K562 (cell line): ENCODE data around the gene PLXNB2. TPM values are rescaled to one million over a fixed set of nuclear protein-coding genes. Genes with fewer than 3 reads are reported as not detected.

ENCODE experiments used
- C11orf30 ChIP-seq: fragments of 450-650 bp; IDR thresholded peaks from 2 replicates; pipeline ENCODE4 v1.6.1; 2016; ENCODE audit warnings: low read depth, mild to moderate bottlenecking
- DACH1 ChIP-seq: fragments of 450-650 bp; IDR thresholded peaks from 2 replicates; pipeline ENCODE4 v1.6.1; 2018; ENCODE audit not compliant: partially characterized antibody
- ETV6 ChIP-seq, 3 experiments: fragments of 150-350 bp in 1 of 3; sonication (generic) in 1 of 3; formaldehyde crosslinking in 1 of 3; IDR thresholded peaks; 2 replicates each; pipeline versions ENCODE4 v1.6.1 to v1.8.0; 2014 to 2022; ENCODE audit warnings: borderline replicate concordance in 2 of 3, low read depth in 2 of 3, antibody characterized with exemption in 1 of 3, low read length in 1 of 3, mild to moderate bottlenecking in 1 of 3, missing genetic modification reagents in 1 of 3
- EZH2 ChIP-seq: IDR thresholded peaks from 2 replicates; pipeline ENCODE4 v1.6.1; 2012; ENCODE audit warnings: low read depth, mild to moderate bottlenecking, inconsistent platforms, low read length, borderline replicate concordance
- FOSL1 ChIP-seq: fragments of 200-800 bp; sonication (Bioruptor generic); conservative IDR thresholded peaks from 2 replicates; pipeline ENCODE4 v1.6.1; 2016; ENCODE audit warnings: missing genetic modification characterization, missing compliant biosample characterization
- L3MBTL2 ChIP-seq: fragments of 450-650 bp; IDR thresholded peaks from 2 replicates; pipeline ENCODE4 v1.6.1; 2016; ENCODE audit warnings: mild to moderate bottlenecking, moderate library complexity
- NFRKB ChIP-seq: fragments of 450-650 bp; IDR thresholded peaks from 2 replicates; pipeline ENCODE4 v1.6.1; 2016; ENCODE audit warnings: low read depth
- POLR2A ChIP-seq: fragments of 450-650 bp; conservative IDR thresholded peaks from 2 replicates; pipeline ENCODE4 v1.6.1; 2016
- POLR3G ChIP-seq: IDR thresholded peaks from 2 replicates; pipeline ENCODE4 v1.6.1; 2011; ENCODE audit not compliant: insufficient read length, insufficient replicate concordance; ENCODE audit errors: extremely low read depth
- RAD21 ChIP-seq, 2 experiments: fragments of 250-450 bp in 1 of 2; fragments of 450-650 bp in 1 of 2; sonication (Bioruptor Pico) in 1 of 2; formaldehyde crosslinking in 1 of 2; IDR thresholded peaks in 1 of 2; conservative IDR thresholded peaks in 1 of 2; 2 replicates each; pipeline versions ENCODE4 v1.4.0 to v1.8.0; 2020 to 2022; ENCODE audit warnings: mild to moderate bottlenecking in 2 of 2, moderate library complexity in 1 of 2
- SRSF7 ChIP-seq: fragments of 200-400 bp; formaldehyde crosslinking; optimal IDR thresholded peaks from 2 replicates; pipeline ENCODE3; 2017; ENCODE audit warnings: mild to moderate bottlenecking, low read depth, low read length
- ZNF23 ChIP-seq: fragments of 250-450 bp; sonication (Bioruptor Pico); IDR thresholded peaks from 2 replicates; pipeline ENCODE4 v1.4.0; 2020; ENCODE audit warnings: mild to moderate bottlenecking
- ZNF436 ChIP-seq: fragments of 250-450, 450-650 bp; sonication (Bioruptor Pico); formaldehyde crosslinking; IDR thresholded peaks from 2 replicates; pipeline ENCODE4 v1.7.0; 2020; ENCODE audit warnings: mild to moderate bottlenecking
- polyA plus RNA-seq, 8 experiments: library from polyadenylated mRNA; depleted of rRNA in 4 of 8; stranded (reverse) in 5 of 8; unstranded in 3 of 8; fragments of >200 nt; fragmentation: Nextera tagmentation in 2 of 8; fragmentation: Illumina TruSeq in 1 of 8; extraction: Ambion mirVana in 2 of 8; extraction: Trizol in 1 of 8; gene quantifications; 2 replicates each; pipeline versions ENCODE4 v1.2.1 to v1.2.3, GENCODE V29; 2011 to 2014; ENCODE audit warnings: inconsistent platforms in 1 of 8, missing spikeins in 1 of 8
- total RNA-seq, 7 experiments: library from RNA; depleted of rRNA in 6 of 7; stranded (reverse); fragments of >200 nt in 6 of 7; fragmentation: Illumina TruSeq in 2 of 7; extraction: Trizol in 2 of 7; gene quantifications; 2 replicates each; pipeline versions ENCODE4 v1.2.1 to v1.2.3, GENCODE V29; 2011 to 2021; ENCODE audit warnings: low replicate concordance in 1 of 7
- TF ChIP-seq, protein P1 (sequence below), 2 experiments: fragments of 450-650 bp in 1 of 2; sonication (generic) in 1 of 2; formaldehyde crosslinking; conservative IDR thresholded peaks; 2 replicates each; pipeline versions ENCODE4 v1.4.0 to v1.8.1; 2020 to 2022; ENCODE audit warnings: mild to moderate bottlenecking in 1 of 2, missing genetic modification reagents in 1 of 2
- TF ChIP-seq, protein P2 (sequence below): fragments of 450-650 bp; IDR thresholded peaks from 2 replicates; pipeline ENCODE4 v1.7.0; 2016; ENCODE audit warnings: borderline replicate concordance
- TF ChIP-seq, protein P3 (sequence below): fragments of 450-650 bp; IDR thresholded peaks from 2 replicates; pipeline ENCODE4 v1.6.1; 2016; ENCODE audit warnings: missing biosample characterization, missing genetic modification characterization
- TF ChIP-seq, protein P4 (sequence below): fragments of 150-350 bp; IDR thresholded peaks from 2 replicates; pipeline ENCODE4 v1.6.1; 2014; ENCODE audit warnings: low read depth, mild to moderate bottlenecking, low read length, borderline replicate concordance
- TF ChIP-seq, protein P5 (sequence below): fragments of 200-800 bp; sonication (Bioruptor generic); IDR thresholded peaks from 2 replicates; pipeline ENCODE4 v1.6.1; 2017; ENCODE audit warnings: missing genetic modification characterization, missing compliant biosample characterization

The PLXNB2 gene
- total and polyA plus RNA-seq, 9 of the 15 experiments (the other 6 are each of a cell fraction or from before 2014, with no cell fraction given): 0.15 to 45.1 (median 13.6) TPM

DNA sequence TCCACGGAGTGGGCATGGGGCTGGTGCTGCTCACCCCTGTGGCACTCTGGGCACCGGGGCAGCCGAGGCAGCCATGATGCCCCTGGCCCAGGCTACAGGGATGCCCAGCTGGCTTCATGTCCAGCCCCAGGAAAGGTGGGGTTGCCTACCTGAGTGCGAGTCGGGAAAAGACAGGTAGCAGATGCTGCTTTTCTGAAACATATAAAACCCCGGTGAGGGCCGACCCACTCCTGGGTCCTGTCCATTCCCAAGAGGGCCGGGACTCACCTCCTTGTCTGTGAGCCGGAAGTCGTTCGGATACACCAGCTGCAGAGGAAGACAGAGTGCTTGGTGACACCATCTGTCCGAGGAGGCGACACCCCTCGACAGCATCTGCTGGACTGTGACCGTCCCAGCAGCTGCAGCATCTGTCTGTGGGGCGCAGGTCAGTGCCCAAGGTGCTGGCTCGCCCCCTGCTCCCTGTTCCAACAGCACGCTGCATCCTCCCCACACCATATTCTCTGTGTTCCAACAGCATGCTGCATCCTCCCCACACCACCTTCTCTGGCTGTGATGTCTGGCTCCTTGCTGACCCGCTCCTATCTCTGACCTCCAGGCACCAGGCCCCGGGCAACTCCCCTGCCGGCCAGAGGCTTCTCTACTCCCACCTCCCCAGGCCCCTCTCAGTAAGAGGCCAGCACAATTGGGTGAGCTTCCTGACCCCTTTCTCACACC lies 11.4 kb upstream of the PLXNB2 start (continued):
- no peak for TF ChIP-seq DACH1
- no peak for TF ChIP-seq ZNF23 (CRISPR knock-in tag)
- TF ChIP-seq C11orf30: no peak
- TF ChIP-seq, protein P1, sequence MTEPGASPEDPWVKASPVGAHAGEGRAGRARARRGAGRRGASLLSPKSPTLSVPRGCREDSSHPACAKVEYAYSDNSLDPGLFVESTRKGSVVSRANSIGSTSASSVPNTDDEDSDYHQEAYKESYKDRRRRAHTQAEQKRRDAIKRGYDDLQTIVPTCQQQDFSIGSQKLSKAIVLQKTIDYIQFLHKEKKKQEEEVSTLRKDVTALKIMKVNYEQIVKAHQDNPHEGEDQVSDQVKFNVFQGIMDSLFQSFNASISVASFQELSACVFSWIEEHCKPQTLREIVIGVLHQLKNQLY (CRISPR knock-in tag; conservative IDR thresholded peaks at IDR 0.05): no peak
- no peak for TF ChIP-seq RAD21 (CRISPR knock-in tag; conservative IDR thresholded peaks at IDR 0.05 in 1 of 2, IDR thresholded peaks at IDR 0.05 in 1 of 2)
- TF ChIP-seq POLR3G: no peak
- TF ChIP-seq NFRKB: no peak
- TF ChIP-seq L3MBTL2: peak; percentile 60; the same call in 1 of the 2 replicates
- no peak for TF ChIP-seq SRSF7
- TF ChIP-seq, protein P2, sequence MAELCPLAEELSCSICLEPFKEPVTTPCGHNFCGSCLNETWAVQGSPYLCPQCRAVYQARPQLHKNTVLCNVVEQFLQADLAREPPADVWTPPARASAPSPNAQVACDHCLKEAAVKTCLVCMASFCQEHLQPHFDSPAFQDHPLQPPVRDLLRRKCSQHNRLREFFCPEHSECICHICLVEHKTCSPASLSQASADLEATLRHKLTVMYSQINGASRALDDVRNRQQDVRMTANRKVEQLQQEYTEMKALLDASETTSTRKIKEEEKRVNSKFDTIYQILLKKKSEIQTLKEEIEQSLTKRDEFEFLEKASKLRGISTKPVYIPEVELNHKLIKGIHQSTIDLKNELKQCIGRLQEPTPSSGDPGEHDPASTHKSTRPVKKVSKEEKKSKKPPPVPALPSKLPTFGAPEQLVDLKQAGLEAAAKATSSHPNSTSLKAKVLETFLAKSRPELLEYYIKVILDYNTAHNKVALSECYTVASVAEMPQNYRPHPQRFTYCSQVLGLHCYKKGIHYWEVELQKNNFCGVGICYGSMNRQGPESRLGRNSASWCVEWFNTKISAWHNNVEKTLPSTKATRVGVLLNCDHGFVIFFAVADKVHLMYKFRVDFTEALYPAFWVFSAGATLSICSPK: no peak
- TF ChIP-seq, protein P3, sequence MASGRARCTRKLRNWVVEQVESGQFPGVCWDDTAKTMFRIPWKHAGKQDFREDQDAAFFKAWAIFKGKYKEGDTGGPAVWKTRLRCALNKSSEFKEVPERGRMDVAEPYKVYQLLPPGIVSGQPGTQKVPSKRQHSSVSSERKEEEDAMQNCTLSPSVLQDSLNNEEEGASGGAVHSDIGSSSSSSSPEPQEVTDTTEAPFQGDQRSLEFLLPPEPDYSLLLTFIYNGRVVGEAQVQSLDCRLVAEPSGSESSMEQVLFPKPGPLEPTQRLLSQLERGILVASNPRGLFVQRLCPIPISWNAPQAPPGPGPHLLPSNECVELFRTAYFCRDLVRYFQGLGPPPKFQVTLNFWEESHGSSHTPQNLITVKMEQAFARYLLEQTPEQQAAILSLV (tag): no peak
- TF ChIP-seq, protein P4, sequence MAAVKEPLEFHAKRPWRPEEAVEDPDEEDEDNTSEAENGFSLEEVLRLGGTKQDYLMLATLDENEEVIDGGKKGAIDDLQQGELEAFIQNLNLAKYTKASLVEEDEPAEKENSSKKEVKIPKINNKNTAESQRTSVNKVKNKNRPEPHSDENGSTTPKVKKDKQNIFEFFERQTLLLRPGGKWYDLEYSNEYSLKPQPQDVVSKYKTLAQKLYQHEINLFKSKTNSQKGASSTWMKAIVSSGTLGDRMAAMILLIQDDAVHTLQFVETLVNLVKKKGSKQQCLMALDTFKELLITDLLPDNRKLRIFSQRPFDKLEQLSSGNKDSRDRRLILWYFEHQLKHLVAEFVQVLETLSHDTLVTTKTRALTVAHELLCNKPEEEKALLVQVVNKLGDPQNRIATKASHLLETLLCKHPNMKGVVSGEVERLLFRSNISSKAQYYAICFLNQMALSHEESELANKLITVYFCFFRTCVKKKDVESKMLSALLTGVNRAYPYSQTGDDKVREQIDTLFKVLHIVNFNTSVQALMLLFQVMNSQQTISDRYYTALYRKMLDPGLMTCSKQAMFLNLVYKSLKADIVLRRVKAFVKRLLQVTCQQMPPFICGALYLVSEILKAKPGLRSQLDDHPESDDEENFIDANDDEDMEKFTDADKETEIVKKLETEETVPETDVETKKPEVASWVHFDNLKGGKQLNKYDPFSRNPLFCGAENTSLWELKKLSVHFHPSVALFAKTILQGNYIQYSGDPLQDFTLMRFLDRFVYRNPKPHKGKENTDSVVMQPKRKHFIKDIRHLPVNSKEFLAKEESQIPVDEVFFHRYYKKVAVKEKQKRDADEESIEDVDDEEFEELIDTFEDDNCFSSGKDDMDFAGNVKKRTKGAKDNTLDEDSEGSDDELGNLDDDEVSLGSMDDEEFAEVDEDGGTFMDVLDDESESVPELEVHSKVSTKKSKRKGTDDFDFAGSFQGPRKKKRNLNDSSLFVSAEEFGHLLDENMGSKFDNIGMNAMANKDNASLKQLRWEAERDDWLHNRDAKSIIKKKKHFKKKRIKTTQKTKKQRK: no peak
- TF ChIP-seq ETV6 (IDR thresholded peaks at IDR 0.05; ENCODE audit: borderline replicate concordance in 1 of 2, low read depth in 2 of 2, low read length in 1 of 2): no peak
- no peak for TF ChIP-seq ETV6 (CRISPR knock-in tag; IDR thresholded peaks at IDR 0.05; ENCODE audit: borderline replicate concordance)
- TF ChIP-seq POLR2A: peak; percentile 41; the same call in 1 of the 2 replicates
- no peak for TF ChIP-seq EZH2
- TF ChIP-seq, protein P5, sequence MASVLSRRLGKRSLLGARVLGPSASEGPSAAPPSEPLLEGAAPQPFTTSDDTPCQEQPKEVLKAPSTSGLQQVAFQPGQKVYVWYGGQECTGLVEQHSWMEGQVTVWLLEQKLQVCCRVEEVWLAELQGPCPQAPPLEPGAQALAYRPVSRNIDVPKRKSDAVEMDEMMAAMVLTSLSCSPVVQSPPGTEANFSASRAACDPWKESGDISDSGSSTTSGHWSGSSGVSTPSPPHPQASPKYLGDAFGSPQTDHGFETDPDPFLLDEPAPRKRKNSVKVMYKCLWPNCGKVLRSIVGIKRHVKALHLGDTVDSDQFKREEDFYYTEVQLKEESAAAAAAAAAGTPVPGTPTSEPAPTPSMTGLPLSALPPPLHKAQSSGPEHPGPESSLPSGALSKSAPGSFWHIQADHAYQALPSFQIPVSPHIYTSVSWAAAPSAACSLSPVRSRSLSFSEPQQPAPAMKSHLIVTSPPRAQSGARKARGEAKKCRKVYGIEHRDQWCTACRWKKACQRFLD (CRISPR knock-in tag): peak; percentile 34; the same call in 1 of the 2 replicates
- no peak for TF ChIP-seq FOSL1 (tag)
- no peak for TF ChIP-seq ZNF436 (CRISPR knock-in tag)
